Activated CD8-positive, alpha-beta T cell treated with anti-CD3 and anti-CD28 coated beads, Interleukin-2, amount 10 ng/mL, durations not matched to agents 7 days and 5 days (primary cell): ENCODE measurements around the gene TRIM25. TPM values are rescaled to one million over a fixed set of nuclear protein-coding genes. Genes with fewer than 3 reads are reported as not detected.
A peak's percentile ranks its signal among the peaks of the same experiment; 100 is the strongest.

ENCODE experiments used
- ATAC-seq: fragments of 150-1000 bp; cut with Tn5 transposase; one replicate; pipeline ENCODE4 v1.10.0; 2021; ENCODE audit warnings: moderate library complexity
- CTCF ChIA-PET: fragments of 350-600 bp; sonication (Branson Sonifier 250); formaldehyde crosslinking; loops from one replicate; lab custom pipeline; 2021; ENCODE audit warnings: antibody characterized with exemption; lab: Charles Lee
- POLR2A ChIA-PET: fragments of 350-600 bp; sonication (Branson Sonifier 250); formaldehyde crosslinking; loops from one replicate; lab custom pipeline; 2021; ENCODE audit warnings: antibody characterized with exemption; lab: Charles Lee
- DNase-seq: peaks from one replicate; pipeline ENCODE4 v3.0.0-alpha.2; 2020
- H3K27ac Mint-ChIP-seq: one replicate; pipeline ENCODE4 v1.8.0; 2021; ENCODE audit warnings: mild to moderate bottlenecking, mixed read lengths
- H3K27me3 Mint-ChIP-seq: one replicate; pipeline ENCODE4 v1.8.0; 2021; ENCODE audit warnings: low read depth, mixed read lengths
- H3K36me3 Mint-ChIP-seq: one replicate; pipeline ENCODE4 v1.8.0; 2021; ENCODE audit warnings: low read depth, mixed read lengths
- H3K4me1 Mint-ChIP-seq: one replicate; pipeline ENCODE4 v1.8.0; 2021; ENCODE audit warnings: low read depth, mixed read lengths
- H3K4me3 Mint-ChIP-seq: one replicate; pipeline ENCODE4 v1.8.0; 2021; ENCODE audit warnings: mild to moderate bottlenecking, mixed read lengths
- H3K9me3 Mint-ChIP-seq: one replicate; pipeline ENCODE4 v1.8.0; 2022; ENCODE audit warnings: mixed read lengths; ENCODE audit not compliant: insufficient read depth
- total RNA-seq, 2 experiments: library from RNA; stranded (reverse); gene quantifications; one replicate each; pipeline ENCODE4 v1.2.3, GENCODE V29; 2021

Gene TRIM25
- total RNA-seq, 2 experiments from 2014 or later: 131 to 142 TPM

GRCh38 chr17:56866076-56866475, 47.8 kb downstream of the TRIM25 start:
- Mint-ChIP-seq H3K4me3 (no peak overlapping the region), H3K27ac (no peak overlapping the region), H3K4me1 (peaks cover 3% of the 10 kb centered on the region), H3K27me3 (no peaks in the 10 kb centered on the region), H3K9me3 (no peaks in the 10 kb centered on the region), H3K36me3 (peaks cover 42% of the 10 kb centered on the region)
- DNase-seq (no peak), ATAC-seq (no peak)
- ChIA-PET POLR2A (no interaction called here), CTCF (interaction anchor here (3.1 kb wide), 1 partner anchor 46 kb away, joined by 9 read pairs; no protein-coding TSS in a partner anchor)

- Mint-ChIP-seq H3K27me3 (no peaks in the 10 kb centered on the region), H3K4me1 (no peaks in the 10 kb centered on the region), H3K4me3 (no peak overlapping the region), H3K9me3 (no peaks in the 10 kb centered on the region), H3K36me3 (peaks cover 40% of the 10 kb centered on the region), H3K27ac (no peak overlapping the region)
- DNase-seq (no peak), ATAC-seq (no peak)
- ChIA-PET CTCF (interaction anchor here (3.1 kb wide), 1 partner anchor 44 kb away, joined by 9 read pairs; no protein-coding TSS in a partner anchor), POLR2A (no interaction called here)
Observed at GRCh38 chr17:56863974-56864373, 49.9 kb downstream of the TRIM25 start.

DNA sequence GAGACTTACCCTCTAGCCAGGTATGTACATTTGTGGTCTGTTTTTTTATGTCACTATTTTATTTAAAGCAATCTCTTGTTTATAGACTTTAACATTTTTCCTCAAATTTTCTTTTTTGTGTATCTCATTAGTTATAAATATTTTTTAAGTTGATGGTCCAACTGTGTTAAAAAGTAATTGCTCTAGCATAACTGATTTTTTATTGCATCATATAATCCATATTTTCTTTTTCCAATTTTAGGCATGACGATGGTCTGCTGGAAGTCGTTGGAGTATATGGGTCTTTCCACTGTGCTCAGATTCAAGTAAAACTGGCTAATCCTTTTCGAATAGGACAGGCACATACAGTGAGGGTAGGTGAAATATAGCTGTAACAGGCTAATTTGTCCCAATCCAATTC, 52.0 kb downstream of the TRIM25 start:
- ChIA-PET CTCF (interaction anchor here (1.0 kb wide), 1 partner anchor 42 kb away, joined by 4 read pairs; no protein-coding TSS in a partner anchor), POLR2A (no interaction called here)
- no peak overlapping the region for H3K4me3 Mint-ChIP-seq
- no peaks in the 10 kb centered on the region for H3K9me3 Mint-ChIP-seq
- ATAC-seq (no peak), DNase-seq (no peak)
- H3K4me1 Mint-ChIP-seq: no peaks in the 10 kb centered on the region
- H3K36me3 Mint-ChIP-seq: peaks cover 48% of the 10 kb centered on the region
- H3K27ac Mint-ChIP-seq: no peak overlapping the region
- no peaks in the 10 kb centered on the region for H3K27me3 Mint-ChIP-seq

- Mint-ChIP-seq H3K9me3 (no peaks in the 10 kb centered on the region), H3K27ac (no peak overlapping the region), H3K27me3 (no peaks in the 10 kb centered on the region), H3K4me3 (no peak overlapping the region), H3K36me3 (peaks cover 56% of the 10 kb centered on the region), H3K4me1 (peaks cover 6% of the 10 kb centered on the region)
- peak; percentile 57 for ATAC-seq
- ChIA-PET POLR2A (interaction anchor here (0.7 to 1.5 kb wide), 3 partner anchors 9 to 17 kb away, joined by 3 read pairs; partner anchors contain the start of genes C17orf67 and DGKE), CTCF (interaction anchor here (0.9 to 1.7 kb wide), 3 partner anchors 31 to 94 kb away, joined by 4 to 6 read pairs (median 4); no protein-coding TSS in a partner anchor)
- no peak for DNase-seq
Observed at GRCh38 chr17:56851008-56851407, 62.8 kb downstream of the TRIM25 start.

DNA sequence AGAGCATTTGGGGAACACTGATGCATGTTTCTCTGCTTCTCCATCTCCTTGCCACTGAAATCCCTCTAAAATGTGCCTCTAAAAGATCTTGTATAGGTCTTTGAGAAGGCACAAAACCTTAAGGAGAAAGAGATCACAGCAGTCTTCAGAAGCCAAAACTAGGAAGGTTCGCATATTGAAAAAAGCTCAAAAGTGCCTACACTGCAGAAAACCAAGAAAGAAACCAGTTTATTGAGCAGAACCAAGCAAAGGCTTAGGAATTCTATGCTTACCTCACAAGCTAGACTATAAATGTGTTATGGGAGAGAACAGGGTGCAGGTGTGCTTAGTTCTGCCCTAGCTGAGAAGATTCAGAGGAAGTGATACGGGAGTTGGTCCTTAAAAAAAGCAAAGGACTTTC, 63.3 kb downstream of the TRIM25 start:
- DNase-seq (no peak), ATAC-seq (no peak)
- no peak overlapping the region for H3K4me3 Mint-ChIP-seq
- peaks cover 55% of the 10 kb centered on the region for H3K36me3 Mint-ChIP-seq
- no peaks in the 10 kb centered on the region for H3K9me3 Mint-ChIP-seq
- ChIA-PET CTCF (interaction anchor here (0.9 to 1.0 kb wide), 2 partner anchors 31 to 95 kb away, joined by 4 to 6 read pairs; no protein-coding TSS in a partner anchor), POLR2A (interaction anchor here (0.7 to 1.5 kb wide), 3 partner anchors 8 to 17 kb away, joined by 3 read pairs; partner anchors contain the start of genes C17orf67 and DGKE)
- H3K4me1 Mint-ChIP-seq: peaks cover 6% of the 10 kb centered on the region
- H3K27ac Mint-ChIP-seq: no peak overlapping the region
- H3K27me3 Mint-ChIP-seq: no peaks in the 10 kb centered on the region

DNA sequence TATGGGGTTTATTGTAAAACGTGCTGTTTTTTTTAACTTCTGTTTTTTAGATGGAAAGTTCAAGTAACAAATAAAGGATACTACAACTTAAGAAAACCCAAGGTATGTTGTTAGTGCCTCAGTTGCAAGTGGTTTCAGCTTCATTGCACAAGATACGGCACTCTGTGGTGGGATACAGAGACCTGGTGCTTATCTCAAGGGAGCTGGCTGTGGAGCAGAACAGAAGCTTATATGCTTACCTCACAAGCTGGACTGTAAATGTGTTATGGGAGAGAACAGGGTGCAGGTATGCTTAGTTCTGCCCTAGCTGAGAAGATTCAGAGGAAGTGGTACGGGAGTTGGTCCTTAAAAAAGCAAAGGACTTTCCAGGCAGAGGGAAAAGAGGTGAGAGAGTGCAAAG, 64.7 kb downstream of the TRIM25 start:
- DNase-seq (no peak), ATAC-seq (no peak)
- H3K27me3 Mint-ChIP-seq: no peaks in the 10 kb centered on the region
- ChIA-PET CTCF (interaction anchor here (1.5 kb wide), 1 partner anchor 29 kb away, joined by 3 read pairs; no protein-coding TSS in a partner anchor), POLR2A (no interaction called here)
- peaks cover 6% of the 10 kb centered on the region for H3K4me1 Mint-ChIP-seq
- H3K36me3 Mint-ChIP-seq: peaks cover 53% of the 10 kb centered on the region
- H3K27ac Mint-ChIP-seq: no peak overlapping the region
- no peaks in the 10 kb centered on the region for H3K9me3 Mint-ChIP-seq
- no peak overlapping the region for H3K4me3 Mint-ChIP-seq

- no peak overlapping the region for H3K4me3 Mint-ChIP-seq
- DNase-seq (no peak), ATAC-seq (no peak)
- peaks cover 6% of the 10 kb centered on the region for H3K4me1 Mint-ChIP-seq
- POLR2A ChIA-PET: no interaction called here
- CTCF ChIA-PET: interaction anchor here (1.0 kb wide), 1 partner anchor 27 kb away, joined by 3 read pairs; no protein-coding TSS in a partner anchor
- H3K36me3 Mint-ChIP-seq: peaks cover 48% of the 10 kb centered on the region
- H3K27me3 Mint-ChIP-seq: no peaks in the 10 kb centered on the region
- H3K27ac Mint-ChIP-seq: no peak overlapping the region
- no peaks in the 10 kb centered on the region for H3K9me3 Mint-ChIP-seq
Observed at GRCh38 chr17:56847106-56847505, 66.7 kb downstream of the TRIM25 start.

DNA sequence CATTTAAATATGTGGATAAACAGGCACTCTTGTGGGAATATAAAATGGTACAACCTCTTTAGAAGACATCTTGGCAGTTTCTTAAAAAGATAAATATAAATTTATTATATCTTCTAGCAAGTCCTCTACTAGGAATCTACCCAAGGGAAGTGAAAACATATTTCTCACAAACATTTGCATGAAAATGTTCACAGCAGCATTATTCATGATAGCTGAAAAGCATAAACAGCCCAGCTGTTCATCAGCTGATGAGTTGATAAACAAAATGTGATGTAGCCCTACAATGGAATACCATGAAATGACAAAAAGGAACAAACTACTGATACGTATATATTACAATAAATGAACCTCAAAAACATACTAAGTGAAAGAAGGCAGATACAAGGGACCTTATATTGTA, 67.9 kb downstream of the TRIM25 start:
- Mint-ChIP-seq H3K9me3 (no peaks in the 10 kb centered on the region), H3K27me3 (no peaks in the 10 kb centered on the region), H3K4me1 (peaks cover 3% of the 10 kb centered on the region), H3K27ac (no peak overlapping the region), H3K36me3 (peaks cover 39% of the 10 kb centered on the region), H3K4me3 (no peak overlapping the region)
- ChIA-PET POLR2A (interaction anchor here (1.0 kb wide), 1 partner anchor 11 kb away, joined by 3 read pairs; no protein-coding TSS in a partner anchor), CTCF (interaction anchor here (1.3 to 1.7 kb wide), 2 partner anchors 26 to 93 kb away, joined by 4 to 7 read pairs; no protein-coding TSS in a partner anchor)
- DNase-seq (no peak), ATAC-seq (no peak)

DNA sequence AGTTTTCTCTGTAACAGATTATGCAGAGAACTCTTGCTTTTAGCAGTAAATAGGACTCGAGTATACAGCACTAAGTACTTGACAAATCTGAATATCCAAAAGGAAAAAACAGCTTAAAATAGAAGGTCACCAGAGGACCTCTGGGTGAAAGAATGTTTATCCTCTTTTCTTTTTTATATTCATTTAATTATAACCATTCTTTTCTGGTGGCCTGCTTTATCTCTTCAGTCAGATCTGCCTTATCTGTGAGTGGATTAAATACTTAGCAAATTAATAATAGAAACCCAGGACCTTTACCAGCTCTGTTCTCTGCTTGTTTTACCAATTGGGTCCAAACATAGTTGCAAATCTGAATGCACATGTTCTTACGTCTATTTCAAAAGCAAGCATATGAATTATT, 71.3 kb downstream of the TRIM25 start:
- Mint-ChIP-seq H3K4me1 (peaks cover 18% of the 10 kb centered on the region), H3K9me3 (no peaks in the 10 kb centered on the region), H3K27ac (no peak overlapping the region), H3K4me3 (no peak overlapping the region), H3K36me3 (peaks cover 38% of the 10 kb centered on the region), H3K27me3 (no peaks in the 10 kb centered on the region)
- ATAC-seq (no peak), DNase-seq (no peak)
- ChIA-PET POLR2A (interaction anchor here (1.3 kb wide), 1 partner anchor 8 kb away, joined by 3 read pairs; no protein-coding TSS in a partner anchor), CTCF (interaction anchor here (1.1 to 1.4 kb wide), 3 partner anchors 23 to 62 kb away, joined by 3 to 6 read pairs (median 3); no protein-coding TSS in a partner anchor)

GRCh38 chr17:56838687-56839086, 75.2 kb downstream of the TRIM25 start:
- Mint-ChIP-seq H3K4me1 (peaks cover 42% of the 10 kb centered on the region), H3K9me3 (no peaks in the 10 kb centered on the region), H3K4me3 (no peak overlapping the region), H3K36me3 (peaks cover 45% of the 10 kb centered on the region), H3K27ac (no peak overlapping the region), H3K27me3 (no peaks in the 10 kb centered on the region)
- ATAC-seq (no peak), DNase-seq (no peak)
- CTCF ChIA-PET: interaction anchor here (8.1 kb wide), 1 partner anchor 19 kb away, joined by 56 read pairs; no protein-coding TSS in a partner anchor
- POLR2A ChIA-PET: interaction anchor here (1.8 kb wide), 1 partner anchor 75 kb away, joined by 6 read pairs; the partner anchor contains the start of gene TRIM25
